Measurements from ENCODE around the gene LSR.

LSR gene

GRCh38 chr19:35247526-35248309 is 1.1 kb upstream of the LSR start:
- peak; percentile 89 for DNase-seq (ENCODE audit: low read depth, low spot score)

- DNase-seq (ENCODE audit: low read depth, low spot score), result no peak
These were observed 495 bp downstream of the LSR start for GRCh38 chr19:35249146-35249847.

GRCh38 chr19:35249848-35250711 is 1.3 kb downstream of the LSR start:
- DNase-seq (ENCODE audit: low read depth, low spot score), result no peak

- DNase-seq (ENCODE audit: low read depth, low spot score), result no peak
These were observed 2.7 kb downstream of the LSR start for GRCh38 chr19:35251456-35251855.

GRCh38 chr19:35253316-35254286 is 4.8 kb downstream of the LSR start:
- DNase-seq (ENCODE audit: low read depth, low spot score), result no peak

- DNase-seq (ENCODE audit: low read depth, low spot score), result no peak
These were observed 5.8 kb downstream of the LSR start for GRCh38 chr19:35254341-35255297.

- DNase-seq (ENCODE audit: low read depth, low spot score), result no peak
These were observed 7.8 kb downstream of the LSR start for GRCh38 chr19:35256566-35256965.

GRCh38 chr19:35257113-35257461 is 8.3 kb downstream of the LSR start:
- no peak for DNase-seq (ENCODE audit: low read depth, low spot score)

GRCh38 chr19:35260694-35261304 is 12.0 kb downstream of the LSR start:
- no peak for DNase-seq (ENCODE audit: low read depth, low spot score)

- no peak for DNase-seq (ENCODE audit: low read depth, low spot score)
These were observed 12.7 kb downstream of the LSR start for GRCh38 chr19:35261356-35262100.

GRCh38 chr19:35262101-35262761 is 13.4 kb downstream of the LSR start:
- DNase-seq (ENCODE audit: low read depth, low spot score), result no peak

GRCh38 chr19:35264268-35265125 is 15.7 kb downstream of the LSR start:
- DNase-seq (ENCODE audit: low read depth, low spot score), result no peak

- DNase-seq (ENCODE audit: low read depth, low spot score), result no peak
These were observed 16.5 kb downstream of the LSR start for GRCh38 chr19:35265126-35265899.

GRCh38 chr19:35265900-35266519 is 17.2 kb downstream of the LSR start:
- no peak for DNase-seq (ENCODE audit: low read depth, low spot score)

- DNase-seq (ENCODE audit: low read depth, low spot score), result no peak
These were observed 17.9 kb downstream of the LSR start for GRCh38 chr19:35266520-35267352.

Data from iPS DF 19.7 (cell line).